ENCODE data around the gene PRKCB.

Gene PRKCB

DNA sequence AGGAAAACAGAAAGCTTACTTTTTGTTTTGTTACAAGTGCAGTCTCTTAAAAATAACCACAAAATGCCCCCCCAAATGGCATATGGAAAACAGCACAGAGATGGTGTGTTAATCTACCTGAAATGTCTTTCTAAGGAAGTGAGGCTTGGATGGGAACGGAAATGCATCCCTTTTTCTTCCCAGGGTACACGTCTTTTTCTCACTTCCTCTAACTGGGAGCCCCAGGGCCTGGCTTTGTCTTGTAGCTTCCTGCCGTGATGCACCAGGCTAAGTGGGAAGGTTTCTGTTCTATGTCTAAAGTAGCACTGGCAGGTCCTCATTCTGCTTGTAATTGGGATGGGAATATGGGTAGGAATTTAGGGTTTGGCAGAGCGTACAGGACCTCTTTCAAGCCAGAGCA, 367.9 kb downstream of the PRKCB start:
- H3K4me3 ChIP-seq (replicated peaks; ENCODE audit: insufficient read depth, low read length) = no peak overlapping the region
- H3K27ac ChIP-seq (replicated peaks) = no peak overlapping the region
- no peaks in the 10 kb centered on the region for H3K27me3 ChIP-seq (ENCODE audit: insufficient read depth, poor library complexity, severe bottlenecking)
- no peak for DNase-seq (ENCODE audit: low read depth in 1 of 2, low spot score in 1 of 2)
- TF ChIP-seq, protein P1, sequence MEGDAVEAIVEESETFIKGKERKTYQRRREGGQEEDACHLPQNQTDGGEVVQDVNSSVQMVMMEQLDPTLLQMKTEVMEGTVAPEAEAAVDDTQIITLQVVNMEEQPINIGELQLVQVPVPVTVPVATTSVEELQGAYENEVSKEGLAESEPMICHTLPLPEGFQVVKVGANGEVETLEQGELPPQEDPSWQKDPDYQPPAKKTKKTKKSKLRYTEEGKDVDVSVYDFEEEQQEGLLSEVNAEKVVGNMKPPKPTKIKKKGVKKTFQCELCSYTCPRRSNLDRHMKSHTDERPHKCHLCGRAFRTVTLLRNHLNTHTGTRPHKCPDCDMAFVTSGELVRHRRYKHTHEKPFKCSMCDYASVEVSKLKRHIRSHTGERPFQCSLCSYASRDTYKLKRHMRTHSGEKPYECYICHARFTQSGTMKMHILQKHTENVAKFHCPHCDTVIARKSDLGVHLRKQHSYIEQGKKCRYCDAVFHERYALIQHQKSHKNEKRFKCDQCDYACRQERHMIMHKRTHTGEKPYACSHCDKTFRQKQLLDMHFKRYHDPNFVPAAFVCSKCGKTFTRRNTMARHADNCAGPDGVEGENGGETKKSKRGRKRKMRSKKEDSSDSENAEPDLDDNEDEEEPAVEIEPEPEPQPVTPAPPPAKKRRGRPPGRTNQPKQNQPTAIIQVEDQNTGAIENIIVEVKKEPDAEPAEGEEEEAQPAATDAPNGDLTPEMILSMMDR (IDR thresholded peaks at IDR 0.05; ENCODE audit: insufficient read depth, low read length) = no peak
- no peak for TF ChIP-seq POLR2AphosphoS5 (IDR thresholded peaks at IDR 0.05; ENCODE audit: low read depth)
- no peak for TF ChIP-seq REST (IDR thresholded peaks at IDR 0.05; ENCODE audit: insufficient replicate concordance, low read depth)
- no peak; the same call in 1 of the 2 replicates for TF ChIP-seq SPI1 (IDR thresholded peaks at IDR 0.05; ENCODE audit: borderline replicate concordance, low read depth)
- TF ChIP-seq GABPA (IDR thresholded peaks at IDR 0.05; ENCODE audit: low read depth) = no peak

DNA sequence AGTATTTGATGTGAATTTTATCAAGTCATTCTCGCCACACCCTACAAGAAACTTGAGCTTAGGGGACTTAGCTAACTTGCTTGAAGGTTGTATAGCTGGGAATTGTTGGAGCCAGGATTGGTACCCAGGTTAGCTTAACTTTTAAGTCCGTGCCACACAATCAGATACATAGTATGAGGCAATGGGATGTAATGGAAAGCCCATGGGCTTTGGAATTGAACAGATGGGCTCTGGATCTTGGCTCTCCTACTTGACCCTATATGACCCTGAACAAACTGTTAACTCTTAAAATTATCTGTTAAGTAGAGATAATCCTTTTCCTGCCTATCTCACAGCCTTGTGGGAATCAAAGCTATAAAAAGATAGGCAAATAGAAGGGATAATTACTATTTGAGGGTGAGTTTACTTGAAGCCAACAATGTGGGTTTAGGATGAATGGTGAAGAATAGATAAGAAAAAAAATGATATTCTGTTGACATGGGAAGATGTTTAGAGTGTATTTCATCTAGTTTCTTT, 368.4 kb downstream of the PRKCB start:
- DNase-seq (ENCODE audit: low read depth in 1 of 2, low spot score in 1 of 2) = no peak
- TF ChIP-seq GABPA (IDR thresholded peaks at IDR 0.05; ENCODE audit: low read depth) (no peak), POLR2AphosphoS5 (IDR thresholded peaks at IDR 0.05; ENCODE audit: low read depth) (no peak), SPI1 (IDR thresholded peaks at IDR 0.05; ENCODE audit: borderline replicate concordance, low read depth) (no peak), REST (IDR thresholded peaks at IDR 0.05; ENCODE audit: insufficient replicate concordance, low read depth) (no peak)
- TF ChIP-seq, protein P1 (IDR thresholded peaks at IDR 0.05; ENCODE audit: insufficient read depth, low read length) = no peak
- no peak overlapping the region for H3K27ac ChIP-seq (replicated peaks)
- no peak overlapping the region for H3K4me3 ChIP-seq (replicated peaks; ENCODE audit: insufficient read depth, low read length)
- H3K27me3 ChIP-seq (ENCODE audit: insufficient read depth, poor library complexity, severe bottlenecking) = no peaks in the 10 kb centered on the region

GRCh38 chr16:24206926-24207325, 371.1 kb downstream of the PRKCB start:
- Histone ChIP-seq H3K4me3 (replicated peaks; ENCODE audit: insufficient read depth, low read length) (no peak overlapping the region), H3K27me3 (ENCODE audit: insufficient read depth, poor library complexity, severe bottlenecking) (no peaks in the 10 kb centered on the region), H3K27ac (replicated peaks) (no peak overlapping the region)
- DNase-seq (ENCODE audit: low read depth in 1 of 2, low spot score in 1 of 2) = no peak
- TF ChIP-seq, protein P1 (IDR thresholded peaks at IDR 0.05; ENCODE audit: insufficient read depth, low read length) = no peak
- no peak for TF ChIP-seq GABPA (IDR thresholded peaks at IDR 0.05; ENCODE audit: low read depth)

DNA sequence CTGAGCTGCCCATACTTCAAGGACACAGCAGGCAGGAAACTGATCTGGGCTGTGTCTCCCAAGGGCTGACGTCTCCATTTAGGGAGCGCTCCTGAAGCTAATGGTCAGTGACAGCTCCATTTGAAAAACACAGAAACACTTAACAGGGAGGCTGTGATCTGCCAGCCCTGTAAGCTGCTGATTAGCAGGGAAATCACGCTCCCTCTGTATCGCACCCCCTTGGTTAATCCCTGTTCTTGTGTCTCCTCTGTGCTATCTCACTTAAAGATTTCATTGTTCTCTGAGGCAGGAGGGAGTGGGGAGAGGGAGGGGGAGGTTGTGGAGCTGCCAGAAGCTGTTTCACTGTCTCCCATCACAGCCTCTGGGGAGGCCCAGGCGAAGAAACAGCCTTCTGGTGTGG, 372.9 kb downstream of the PRKCB start:
- TF ChIP-seq GABPA (IDR thresholded peaks at IDR 0.05; ENCODE audit: low read depth) (no peak), REST (IDR thresholded peaks at IDR 0.05; ENCODE audit: insufficient replicate concordance, low read depth) (no peak), SPI1 (IDR thresholded peaks at IDR 0.05; ENCODE audit: borderline replicate concordance, low read depth) (no peak), POLR2AphosphoS5 (IDR thresholded peaks at IDR 0.05; ENCODE audit: low read depth) (no peak)
- TF ChIP-seq, protein P1 (IDR thresholded peaks at IDR 0.05; ENCODE audit: insufficient read depth, low read length) = no peak

More for the DNA sequence above, 372.9 kb downstream of the PRKCB start:
- Histone ChIP-seq H3K4me3 (replicated peaks; ENCODE audit: insufficient read depth, low read length) (no peak overlapping the region), H3K27ac (replicated peaks) (no peak overlapping the region), H3K27me3 (ENCODE audit: insufficient read depth, poor library complexity, severe bottlenecking) (no peaks in the 10 kb centered on the region)
- no peak for DNase-seq (ENCODE audit: low read depth in 1 of 2, low spot score in 1 of 2)

All from HL-60 (cell line).